HG03064 (cell line): ENCODE results near the gene NEK6.
"Not testable (repeated sequence)": the region's sequence is repeated elsewhere in the genome, so short reads cannot be mapped to it uniquely, and the experiment has no call there.

Source experiments
- ATAC-seq: cut with Tn5 transposase; IDR thresholded peaks from one replicate; pipeline ENCODE4 v1.9.1; 2021; ENCODE audit warnings: low read depth; ENCODE audit not compliant: unreplicated experiment

NEK6 gene

GRCh38 chr9:124225945-124226344 is 31.8 kb upstream of the NEK6 start:
- no peak for ATAC-seq

DNA sequence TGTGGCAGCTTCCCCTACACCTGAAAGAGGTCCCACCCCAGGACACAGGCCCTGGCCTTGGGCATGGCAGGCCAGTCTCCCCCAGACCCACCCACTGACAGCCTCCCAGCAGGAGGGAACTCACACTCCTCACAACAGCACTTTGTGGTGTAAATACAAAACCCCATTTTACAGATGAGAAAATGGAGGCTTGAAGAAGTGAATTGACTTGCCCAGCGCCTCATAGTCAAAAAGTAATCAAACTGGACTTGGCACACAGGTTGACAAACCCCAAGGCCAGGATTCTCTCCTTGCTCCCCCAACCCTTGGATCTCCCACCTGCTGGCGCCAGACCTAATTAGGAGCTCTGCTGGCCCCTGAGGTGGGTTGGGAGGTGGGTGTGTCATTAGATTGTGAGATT is 29.2 kb upstream of the NEK6 start:
- no peak for ATAC-seq

- no peak for ATAC-seq
Observed at GRCh38 chr9:124231095-124231737, 26.5 kb upstream of the NEK6 start.

- peak; percentile 23 for ATAC-seq
Observed at GRCh38 chr9:124238546-124239140, 19.1 kb upstream of the NEK6 start.

DNA sequence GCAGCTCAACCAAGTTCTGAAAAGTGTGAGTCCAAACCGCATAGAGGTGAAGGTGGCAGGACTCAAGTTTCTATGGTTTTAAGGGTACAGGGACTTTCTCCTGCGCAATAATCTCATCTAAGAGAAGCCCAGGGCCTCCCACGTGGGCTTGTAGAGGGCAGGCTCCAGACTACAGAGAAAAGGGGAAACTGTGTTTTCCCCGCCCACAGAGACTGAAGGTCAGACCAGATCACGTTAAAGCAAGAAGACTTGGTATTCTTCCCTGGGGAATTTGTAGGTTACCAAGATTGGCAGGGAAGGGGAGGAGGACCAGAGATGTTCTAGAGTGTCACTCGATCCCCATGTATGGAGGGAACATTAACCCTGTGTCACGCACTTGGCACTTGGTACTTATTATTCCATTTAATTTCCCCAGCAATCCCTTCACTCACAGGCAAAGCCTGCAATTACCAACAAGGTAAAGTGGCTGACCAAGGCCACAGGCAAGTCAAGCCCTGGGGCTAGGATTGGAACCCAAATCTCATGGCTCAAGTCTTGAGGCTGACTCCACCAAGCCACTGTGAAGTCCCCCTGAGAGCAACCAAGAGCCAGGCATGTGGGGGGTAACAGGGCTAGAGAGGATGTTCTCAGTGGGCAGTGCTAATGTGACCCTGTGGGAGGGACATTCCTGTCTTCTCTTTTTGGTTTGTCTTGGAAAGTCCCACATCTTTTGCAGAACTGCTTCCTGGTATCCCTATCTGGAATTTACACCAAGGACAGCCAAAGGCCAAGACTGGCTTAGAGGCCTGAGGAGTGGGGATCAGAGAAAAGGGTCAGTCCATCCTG is 18.3 kb upstream of the NEK6 start:
- peak; percentile 60 for ATAC-seq

DNA sequence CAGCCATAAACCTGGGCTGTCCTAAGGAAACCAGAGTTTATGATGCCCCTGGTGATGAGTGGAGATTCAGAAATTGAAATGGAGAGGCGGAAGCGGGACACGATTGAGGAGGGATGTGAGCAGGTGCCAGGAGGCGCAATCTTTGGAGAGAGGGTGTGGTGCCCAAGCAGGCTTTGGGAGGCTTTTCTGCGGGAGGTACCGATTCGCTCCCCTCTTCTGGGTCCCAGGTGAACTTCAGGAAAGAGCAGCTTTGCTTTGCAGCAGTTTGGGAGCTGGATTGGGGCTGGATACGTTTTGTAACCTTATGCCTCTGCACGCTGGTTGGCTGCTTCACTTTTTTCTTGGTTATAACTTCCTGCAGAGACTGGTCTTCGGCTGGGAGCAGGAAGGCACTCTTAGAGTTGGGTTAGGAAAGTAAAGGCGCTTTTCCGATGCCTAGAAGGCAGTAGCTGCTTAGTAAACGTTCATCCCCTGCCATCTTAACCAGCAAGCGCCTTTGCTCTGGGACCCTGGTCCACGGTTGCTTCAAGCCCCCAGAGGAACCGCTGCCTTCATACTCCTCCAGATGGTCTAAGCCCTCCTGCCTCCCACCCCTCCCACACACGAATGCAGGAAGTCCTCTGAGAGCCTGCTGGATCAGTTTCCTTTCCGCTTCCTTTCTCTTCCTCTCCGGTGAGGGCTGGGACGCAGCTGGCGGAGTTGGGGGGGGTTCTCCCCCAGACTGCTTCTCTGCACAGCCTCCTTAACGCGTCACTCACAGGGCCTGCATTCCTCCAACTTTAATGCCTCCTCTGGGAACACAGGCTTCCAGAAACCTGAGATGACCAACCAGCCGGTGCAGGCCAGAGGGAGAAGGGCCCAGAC is 15.2 kb upstream of the NEK6 start:
- ATAC-seq = no peak

DNA sequence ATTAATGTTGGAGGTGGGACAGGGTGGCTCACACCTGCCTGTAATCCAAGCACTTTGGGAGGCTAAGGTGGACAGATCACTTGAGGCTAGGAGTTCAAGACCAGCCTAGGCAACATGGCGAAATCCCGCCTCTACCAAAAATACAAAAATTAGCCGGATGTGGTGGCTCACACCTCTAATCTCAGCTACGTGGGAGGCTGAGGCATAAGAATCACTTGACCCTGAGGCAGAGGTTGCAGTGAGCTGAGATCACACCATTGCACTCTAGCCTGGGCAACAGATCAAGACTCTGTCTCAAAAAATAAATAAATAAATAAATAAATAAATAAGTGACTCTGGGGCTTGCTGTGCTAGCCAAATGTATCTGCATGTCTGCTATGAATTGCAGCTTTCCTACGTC is 10.4 kb upstream of the NEK6 start:
- ATAC-seq = not testable (repeated sequence)

DNA sequence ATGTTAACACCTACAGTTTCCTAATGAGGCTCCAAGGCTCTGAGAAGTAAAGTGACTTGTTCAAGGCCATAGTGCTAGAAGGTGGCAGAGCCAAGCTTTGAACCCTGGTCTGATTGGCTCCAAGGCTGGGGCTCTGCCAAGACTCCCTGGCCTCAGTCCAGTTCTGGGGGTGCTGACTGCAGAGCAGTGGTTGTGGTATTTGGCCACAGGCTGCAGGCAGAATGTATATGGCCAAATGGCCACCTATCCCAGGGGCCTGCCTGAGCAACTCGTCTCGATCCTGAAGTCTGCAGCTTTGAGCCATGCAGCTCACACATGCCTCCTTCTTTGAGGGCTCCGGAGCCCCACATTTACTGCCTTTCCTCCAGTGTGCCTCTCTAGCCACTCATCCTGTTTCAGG is 9.7 kb upstream of the NEK6 start:
- no peak for ATAC-seq

GRCh38 chr9:124248960-124249359 is 8.8 kb upstream of the NEK6 start:
- no peak for ATAC-seq

GRCh38 chr9:124251204-124251603 is 6.5 kb upstream of the NEK6 start:
- ATAC-seq = no peak

GRCh38 chr9:124251605-124252378 is 6.0 kb upstream of the NEK6 start:
- no peak for ATAC-seq

DNA sequence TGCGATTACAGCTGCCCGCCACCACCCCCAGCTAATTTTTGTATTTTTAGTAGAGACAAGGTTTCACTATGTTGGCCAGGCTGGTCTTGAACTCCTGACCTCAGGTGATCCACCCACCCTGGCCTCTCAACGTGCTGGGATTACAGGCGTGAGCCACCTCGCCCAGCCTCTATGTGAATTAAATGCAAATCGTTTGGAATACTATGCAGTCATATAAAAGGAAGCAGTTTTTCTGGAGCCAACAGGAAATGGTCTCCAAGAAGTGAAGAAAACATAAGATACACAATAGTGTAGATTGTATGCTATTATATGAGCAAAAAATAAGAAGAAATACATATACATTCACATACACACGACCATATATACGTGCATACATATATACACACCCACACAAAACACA is 4.9 kb upstream of the NEK6 start:
- ATAC-seq = not testable (repeated sequence)

GRCh38 chr9:124254261-124254682 is 3.5 kb upstream of the NEK6 start:
- peak; percentile 57 for ATAC-seq

DNA sequence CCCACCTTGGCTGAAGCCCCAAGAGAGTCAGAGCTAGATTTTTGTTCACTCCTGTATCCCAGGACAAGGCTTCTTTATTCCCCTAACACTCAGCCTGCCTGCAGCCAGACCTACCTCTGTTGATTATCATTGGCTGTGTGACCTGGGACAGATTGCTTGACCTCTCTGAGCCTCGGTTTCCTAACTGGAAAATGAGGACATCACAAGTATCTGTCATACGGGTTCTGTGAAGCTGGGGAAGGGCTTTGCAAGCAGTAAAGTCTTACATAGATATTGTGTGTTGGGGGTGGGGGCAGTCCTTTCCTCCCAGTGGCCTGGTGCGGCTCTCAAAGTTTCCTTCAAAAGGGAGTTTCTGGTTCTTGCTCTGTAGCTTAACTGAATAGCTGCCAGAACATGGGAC is 2.5 kb upstream of the NEK6 start:
- no peak for ATAC-seq

- ATAC-seq = no peak
Observed at GRCh38 chr9:124256517-124257069, 1.2 kb upstream of the NEK6 start.

GRCh38 chr9:124257070-124257843 is 492 bp upstream of the NEK6 start:
- no peak for ATAC-seq

DNA sequence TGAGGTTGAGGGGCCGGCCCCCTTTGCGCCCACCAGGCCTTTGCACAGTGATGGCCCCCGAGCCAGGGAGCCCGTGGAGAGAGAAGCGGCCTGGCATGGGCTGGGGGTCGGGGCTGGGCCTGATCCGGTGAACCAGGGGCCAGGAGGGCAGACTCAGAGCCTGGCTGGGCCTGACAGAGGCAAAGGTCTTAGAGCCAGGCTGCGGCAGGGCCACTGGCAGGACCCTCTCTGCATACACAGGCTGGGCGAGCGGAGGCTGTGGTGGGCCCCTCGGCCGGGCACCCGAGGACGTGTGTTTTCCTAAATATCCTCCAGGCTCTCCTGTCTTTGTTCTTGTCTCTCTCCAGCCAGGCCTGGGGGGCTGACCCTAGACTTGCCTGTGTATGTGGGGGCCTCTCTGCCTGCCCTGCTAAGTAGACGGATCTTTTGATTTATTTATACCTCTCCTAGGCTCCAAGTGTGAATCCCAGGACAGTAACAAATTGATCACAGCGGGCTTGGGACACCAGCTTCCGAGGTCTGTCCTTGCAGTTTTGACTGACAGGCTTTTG is 933 bp downstream of the NEK6 start:
- no peak for ATAC-seq

DNA sequence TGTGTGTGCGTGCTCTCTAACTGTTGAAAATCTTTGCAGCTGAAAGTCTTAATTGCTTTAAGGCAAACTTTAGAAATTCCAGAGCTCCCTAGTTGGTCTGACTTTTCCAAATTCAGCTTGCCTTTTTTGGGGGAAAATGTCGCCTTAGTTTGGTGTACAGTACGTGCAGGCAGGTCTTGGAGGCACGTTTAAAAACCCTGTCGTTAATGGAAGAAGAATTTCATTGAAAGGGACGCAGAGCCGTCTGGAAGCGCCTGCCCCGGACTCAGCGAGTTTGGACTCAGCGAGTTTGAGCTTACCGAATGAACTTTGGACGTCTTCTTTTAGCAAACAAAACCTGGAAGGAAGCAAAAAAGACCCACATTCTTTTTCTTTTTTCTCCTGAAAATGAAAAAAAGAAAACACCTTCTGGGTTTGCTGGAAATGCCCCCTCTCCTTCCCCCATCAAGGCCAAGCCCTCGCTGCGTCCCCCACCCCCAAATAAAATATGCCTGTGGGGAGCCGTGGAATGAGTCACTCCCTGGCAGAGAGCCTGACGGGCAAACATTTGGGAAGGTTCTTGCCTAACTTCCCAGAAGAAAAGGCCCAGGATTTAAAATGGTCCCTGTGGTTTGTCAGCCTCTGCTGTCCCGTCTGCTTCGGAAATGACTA is 1.5 kb downstream of the NEK6 start:
- ATAC-seq = no peak
